Measurements from ENCODE around the gene COQ10A. TPM values are rescaled to one million over a fixed set of nuclear protein-coding genes. Genes with fewer than 3 reads are reported as not detected.

COQ10A gene
- polyA plus RNA-seq, 1 experiment = 15.6 TPM

- peak within 1 kb of the TSS; percentile 96 for H3K27ac ChIP-seq (ENCODE audit: low read depth, low read length)
- TF ChIP-seq CTCF (IDR thresholded peaks at IDR 0.05; ENCODE audit: low read depth, low read length) = no peak
- DNase-seq (ENCODE audit: low read depth, low spot score) = peak; percentile 95
- H3K4me3 ChIP-seq (ENCODE audit: low read depth, low read length) = peak within 1 kb of the TSS; percentile 91
- ChIA-PET POLR2A (interaction anchor here (0.5 to 2.9 kb wide), 27 partner anchors 9 to 374 kb away, joined by 3 to 30 read pairs (median 5); partner anchors contain the start of genes ANKRD52, CNPY2, COQ10A and ESYT1), CTCF (interaction anchor here (0.8 to 4.2 kb wide), 13 partner anchors 9 to 103 kb away, joined by 3 to 73 read pairs (median 5); partner anchors contain the start of genes ANKRD52, SMARCC2 and ZC3H10)
- H3K9me3 ChIP-seq (ENCODE audit: control insufficient read depth, insufficient read depth, low read length) = no peaks in the 10 kb centered on the region
- no peaks in the 10 kb centered on the region for H3K27me3 ChIP-seq (ENCODE audit: control insufficient read depth, insufficient read depth, low read length)
These were observed 44.8 kb upstream of the COQ10A start, which contains the start of gene RNF41 for GRCh38 chr12:56221757-56222530. RNF41 (minus strand) TSS chr12:56221922; CDS start chr12:56214047, 7,875 bp downstream.

GRCh38 chr12:56222531-56222895 is 44.2 kb upstream of the COQ10A start:
- TF ChIP-seq CTCF (IDR thresholded peaks at IDR 0.05; ENCODE audit: low read depth, low read length) = no peak
- POLR2A ChIA-PET = interaction anchor here (1.3 to 2.9 kb wide), 9 partner anchors 11 to 136 kb away, joined by 5 to 30 read pairs (median 9); partner anchors contain the start of genes MYL6, SMARCC2 and ZC3H10
- peak overlapping the region; percentile 96 for H3K27ac ChIP-seq (ENCODE audit: low read depth, low read length)
- H3K4me3 ChIP-seq (ENCODE audit: low read depth, low read length) = peak overlapping the region; percentile 91
- no peaks in the 10 kb centered on the region for H3K27me3 ChIP-seq (ENCODE audit: control insufficient read depth, insufficient read depth, low read length)
- H3K9me3 ChIP-seq (ENCODE audit: control insufficient read depth, insufficient read depth, low read length) = no peaks in the 10 kb centered on the region
- CTCF ChIA-PET = interaction anchor here (0.9 to 4.2 kb wide), 11 partner anchors 9 to 103 kb away, joined by 3 to 73 read pairs (median 5); partner anchors contain the start of genes ANKRD52, SMARCC2 and ZC3H10
- no peak for DNase-seq (ENCODE audit: low read depth, low spot score)

GRCh38 chr12:56223571-56224101 is 43.1 kb upstream of the COQ10A start:
- ChIA-PET POLR2A (no interaction called here), CTCF (interaction anchor here (0.6 to 4.2 kb wide), 2 partner anchors 14 to 33 kb away, joined by 5 to 73 read pairs; partner anchors contain the start of gene SMARCC2)
- Histone ChIP-seq H3K27ac (ENCODE audit: low read depth, low read length) (peak overlapping the region; percentile 73), H3K4me3 (ENCODE audit: low read depth, low read length) (peak overlapping the region; percentile 37; the same call in 1 of the 2 replicates), H3K9me3 (ENCODE audit: control insufficient read depth, insufficient read depth, low read length) (no peaks in the 10 kb centered on the region), H3K27me3 (ENCODE audit: control insufficient read depth, insufficient read depth, low read length) (no peaks in the 10 kb centered on the region)
- TF ChIP-seq CTCF (IDR thresholded peaks at IDR 0.05; ENCODE audit: low read depth, low read length) = no peak
- DNase-seq (ENCODE audit: low read depth, low spot score) = no peak

- peak within 1 kb of the TSS; percentile 73 for H3K27ac ChIP-seq (ENCODE audit: low read depth, low read length)
- peak; percentile 82 for TF ChIP-seq CTCF (IDR thresholded peaks at IDR 0.05; ENCODE audit: low read depth, low read length)
These were observed 42.5 kb upstream of the COQ10A start, which contains the start of gene NABP2 for GRCh38 chr12:56224102-56224701. NABP2 (plus strand) TSS chr12:56224342; CDS start chr12:56224857, 515 bp downstream.

More at GRCh38 chr12:56224102-56224701, 42.5 kb upstream of the COQ10A start, which contains the start of gene NABP2:
- CTCF ChIA-PET = interaction anchor here (0.6 to 4.2 kb wide), 2 partner anchors 15 to 34 kb away, joined by 5 to 73 read pairs; partner anchors contain the start of gene SMARCC2
- Histone ChIP-seq H3K9me3 (ENCODE audit: control insufficient read depth, insufficient read depth, low read length) (no peaks in the 10 kb centered on the region), H3K27me3 (ENCODE audit: control insufficient read depth, insufficient read depth, low read length) (no peaks in the 10 kb centered on the region), H3K4me3 (ENCODE audit: low read depth, low read length) (peak within 1 kb of the TSS; percentile 82)
- POLR2A ChIA-PET = no interaction called here
- peak; percentile 92 for DNase-seq (ENCODE audit: low read depth, low spot score)

Data from AG04450 (cell line).